ENCODE results near the gene TRAM2.

- TF ChIP-seq POLR2A (IDR thresholded peaks at IDR 0.05; ENCODE audit: low read depth, low read length), result no peak
- no peak for TF ChIP-seq TAF1 (IDR thresholded peaks at IDR 0.05; ENCODE audit: borderline replicate concordance, low read depth, low read length)
Observed at GRCh38 chr6:52533491-52533890, 43.4 kb downstream of the TRAM2 start.
